HuH-7.5 (cell line): ENCODE data around the gene CRY2.
"Not testable (repeated sequence)": the region's sequence is repeated elsewhere in the genome, so short reads cannot be mapped to it uniquely, and the experiment has no call there.

Source experiments
- DNase-seq: peaks from one replicate; pipeline ENCODE4 v3.0.0; 2011; ENCODE audit warnings: low spot score

CRY2 gene

GRCh38 chr11:45811571-45812290 is 35.5 kb upstream of the CRY2 start:
- DNase-seq: no peak

DNA sequence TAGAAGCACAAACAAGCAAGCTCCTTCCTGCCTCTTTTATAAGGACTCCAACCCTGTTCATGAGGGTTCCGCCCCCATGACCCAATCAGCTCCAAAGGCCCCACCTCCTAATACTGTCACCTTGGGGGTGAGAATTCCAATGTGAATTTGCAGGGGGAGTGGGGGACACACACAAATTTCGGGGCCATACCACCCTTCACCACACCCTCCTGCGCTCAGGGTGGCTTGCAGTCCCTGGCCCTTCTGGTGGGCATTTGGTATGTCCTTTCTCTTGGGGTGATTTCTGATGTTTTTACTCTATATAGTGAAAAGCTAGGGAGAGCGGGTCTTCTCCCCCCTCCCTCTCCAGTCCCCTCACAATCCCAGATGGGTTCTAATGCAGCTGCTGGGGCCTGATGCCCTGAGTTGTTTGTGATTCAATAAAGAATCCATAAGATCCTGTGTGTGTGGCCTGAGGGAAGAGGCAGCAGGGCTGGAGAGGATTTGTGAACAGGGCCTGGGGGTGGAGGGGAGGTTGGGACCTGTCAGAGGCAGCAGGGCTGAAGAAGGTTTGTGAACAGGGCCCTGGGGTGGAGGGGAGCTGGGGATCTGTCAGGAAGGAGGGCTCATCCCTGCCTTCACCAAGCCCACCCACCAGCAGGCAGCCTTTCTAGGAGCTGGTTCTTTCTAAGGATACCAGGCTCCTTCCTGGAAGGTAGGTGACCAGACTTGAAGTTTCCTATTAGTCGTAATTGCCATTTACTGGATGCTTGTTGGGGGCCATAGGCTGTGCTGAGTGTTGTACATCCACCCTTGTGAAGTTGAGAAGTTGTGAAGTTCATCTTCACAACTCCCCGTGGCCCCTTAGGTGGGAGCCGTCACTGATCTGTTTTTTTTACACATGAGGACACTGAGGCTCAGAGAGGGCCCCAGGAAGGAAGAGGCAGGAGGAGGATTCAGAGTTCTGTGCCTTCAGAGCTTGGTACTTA is 34.4 kb upstream of the CRY2 start:
- no peak for DNase-seq

DNA sequence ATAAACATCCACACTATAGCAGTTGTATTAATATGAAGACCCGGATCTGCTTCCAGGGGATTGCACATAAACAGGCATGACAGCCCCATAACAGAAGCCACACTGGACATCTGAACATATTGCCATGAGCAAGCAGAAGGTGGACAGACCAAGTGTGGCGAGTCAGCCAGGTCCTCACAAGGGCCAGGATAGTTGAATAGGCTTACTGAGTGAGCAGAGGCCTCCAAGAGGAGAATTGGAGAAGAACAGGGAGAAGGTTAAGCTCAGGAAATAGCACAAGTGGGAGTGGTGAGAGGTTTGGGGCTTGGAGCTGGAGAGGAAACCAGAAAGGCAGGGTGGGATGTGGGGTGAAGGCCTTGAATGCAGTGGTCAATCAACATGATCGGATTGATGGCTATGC is 31.5 kb upstream of the CRY2 start:
- DNase-seq: peak; percentile 23

DNA sequence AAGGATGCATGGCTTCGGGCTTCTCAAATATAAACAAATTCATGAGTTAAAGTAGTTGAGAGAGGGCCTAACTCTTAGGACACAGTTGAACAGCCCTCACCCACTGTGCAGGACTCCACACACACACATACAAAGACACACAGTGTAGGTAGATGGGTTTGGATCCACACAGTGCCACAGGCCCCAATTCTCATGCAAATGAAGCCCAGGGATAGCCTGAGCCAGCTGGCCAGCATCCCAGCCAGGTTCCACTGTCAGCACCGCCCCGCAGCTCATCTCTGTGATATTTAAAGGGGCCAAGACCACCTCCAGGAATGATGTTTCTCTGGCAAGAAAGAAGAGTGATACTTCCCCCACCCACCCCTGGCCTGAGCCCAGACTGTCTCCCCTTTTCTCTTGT is 30.7 kb upstream of the CRY2 start:
- no peak for DNase-seq

GRCh38 chr11:45817191-45817590 is 30.1 kb upstream of the CRY2 start:
- no peak for DNase-seq

DNA sequence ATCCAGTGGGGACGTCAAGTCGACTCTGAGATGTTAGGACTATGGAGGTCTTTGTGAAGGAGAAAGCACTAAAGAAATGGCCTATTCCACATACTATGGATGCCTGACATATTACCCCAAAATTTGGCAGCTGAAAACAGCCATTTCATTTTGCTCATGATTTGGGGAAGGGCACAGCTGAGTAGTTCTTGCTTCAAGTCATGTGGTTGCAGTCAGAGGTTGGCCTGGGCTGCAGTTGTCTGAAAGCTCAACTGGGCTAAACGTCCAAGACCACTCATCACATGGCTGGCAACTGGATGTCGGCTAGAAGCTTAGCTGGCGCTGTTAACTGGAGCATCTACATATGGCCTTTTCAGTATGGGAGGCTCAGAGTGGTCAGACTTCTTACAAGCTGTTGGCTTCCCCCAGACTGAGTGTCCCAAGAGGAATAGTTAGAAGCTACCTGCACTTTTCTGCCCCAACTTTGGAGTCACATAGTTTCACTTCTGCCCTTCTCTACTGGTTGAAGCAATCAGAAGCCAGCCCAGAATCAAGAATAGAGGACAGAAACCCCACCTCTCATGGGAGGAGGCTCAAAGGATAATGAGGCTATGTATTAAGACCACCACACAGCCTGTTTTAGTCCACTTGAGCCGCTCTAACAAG is 28.2 kb upstream of the CRY2 start:
- DNase-seq: no peak

GRCh38 chr11:45820211-45820857 is 26.9 kb upstream of the CRY2 start:
- no peak for DNase-seq

GRCh38 chr11:45826492-45826891 is 20.8 kb upstream of the CRY2 start:
- DNase-seq: not testable (repeated sequence)

DNA sequence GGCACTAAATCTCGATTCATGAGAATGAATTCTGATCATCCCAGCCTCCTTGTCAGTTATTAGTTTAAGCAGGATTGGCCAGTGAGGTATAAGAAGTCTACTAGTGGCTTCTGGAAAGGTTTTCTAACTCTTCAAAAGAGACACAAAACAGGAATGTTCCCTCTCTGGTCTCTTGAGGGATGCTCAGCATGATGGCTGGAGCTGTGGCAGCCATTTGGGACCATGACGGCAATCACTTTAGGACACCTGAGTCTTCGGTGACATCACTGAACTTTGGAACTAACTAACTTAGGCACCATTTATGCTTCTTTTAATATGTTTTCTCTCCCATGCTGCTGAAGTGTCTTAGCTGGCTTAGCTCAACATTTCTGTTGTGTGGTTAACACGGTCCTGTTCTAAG is 20.2 kb upstream of the CRY2 start:
- DNase-seq: no peak

DNA sequence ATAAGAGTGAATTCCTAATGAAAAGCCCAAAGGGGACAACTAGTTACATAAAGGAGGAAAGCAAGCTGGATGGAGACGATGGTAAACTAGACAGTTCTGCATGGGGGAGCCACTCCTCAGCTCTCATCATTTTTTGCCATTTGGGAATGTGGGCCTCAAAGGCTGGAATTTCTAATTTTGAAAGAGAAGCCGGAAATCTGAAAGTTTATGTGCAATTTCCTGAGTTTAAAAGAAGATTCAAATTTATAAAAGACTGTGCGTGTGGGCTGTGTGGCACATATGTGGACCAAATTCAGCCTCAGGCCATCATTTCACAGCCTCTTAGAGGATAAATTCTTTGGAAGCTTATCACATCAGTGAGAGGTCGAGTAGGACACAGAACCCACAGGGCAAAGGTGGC is 18.3 kb upstream of the CRY2 start:
- no peak for DNase-seq

GRCh38 chr11:45830596-45830995 is 16.7 kb upstream of the CRY2 start:
- no peak for DNase-seq

- no peak for DNase-seq
Observed at GRCh38 chr11:45832811-45833441, 14.3 kb upstream of the CRY2 start.

DNA sequence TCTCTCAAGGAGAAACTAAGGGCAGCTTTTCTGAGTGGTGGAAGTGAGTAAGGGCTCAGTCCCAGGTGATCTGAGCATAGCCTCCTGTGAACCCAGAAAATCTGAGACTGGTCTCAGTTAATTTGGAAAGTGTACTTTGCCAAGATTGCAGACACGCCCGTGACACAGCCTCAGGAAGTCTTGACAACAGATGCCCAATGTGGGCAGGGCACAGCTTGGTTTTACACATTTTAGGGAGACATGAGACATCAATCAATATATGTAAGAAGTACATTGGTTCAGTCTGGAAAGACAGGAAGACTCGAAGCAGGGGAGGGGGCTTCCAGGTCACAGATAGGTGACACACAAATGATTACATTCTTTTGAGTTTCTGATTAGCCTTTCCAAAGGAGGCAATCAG is 13.5 kb upstream of the CRY2 start:
- DNase-seq: no peak

DNA sequence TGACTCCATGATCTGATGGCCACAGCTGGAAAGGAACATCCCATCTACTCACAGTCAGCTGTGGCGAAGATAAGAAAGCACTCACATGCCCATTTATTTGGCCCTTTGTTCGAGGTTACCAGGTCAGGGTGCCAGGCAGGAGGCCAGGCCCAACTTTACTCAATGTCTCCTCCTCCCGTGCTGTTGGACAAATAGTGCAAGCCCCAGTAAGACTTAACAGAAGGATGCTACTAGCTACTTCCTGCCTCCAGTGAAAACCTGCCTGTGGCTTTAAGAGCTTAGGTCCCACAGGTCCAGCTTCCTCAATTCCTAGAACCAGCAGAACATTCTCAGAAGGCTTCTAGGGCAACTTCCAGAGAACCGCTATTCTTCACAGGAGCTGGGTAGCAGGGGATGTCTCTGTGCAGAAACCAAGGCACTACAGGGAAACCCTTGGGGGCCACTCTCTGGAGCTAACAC is 12.9 kb upstream of the CRY2 start:
- DNase-seq: no peak

DNA sequence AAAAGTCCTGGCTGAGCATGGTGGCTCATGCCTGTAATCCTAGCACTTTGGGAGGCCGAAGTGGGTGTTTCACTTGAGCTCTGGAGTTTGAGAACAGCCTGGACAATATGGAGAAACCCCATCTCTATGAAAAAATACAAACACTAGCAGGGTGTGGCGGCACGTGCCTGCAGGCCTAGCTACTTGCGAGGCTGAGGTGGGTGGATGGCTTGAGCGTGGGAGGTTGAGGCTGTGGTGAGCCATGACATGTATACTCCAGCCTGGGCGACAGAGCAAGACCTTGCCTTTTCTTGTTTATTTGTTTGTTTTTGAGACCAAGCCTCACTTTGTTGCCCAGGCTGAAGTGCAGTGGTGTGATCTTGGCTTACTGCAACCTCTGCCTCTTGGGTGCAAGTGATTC is 8.1 kb upstream of the CRY2 start:
- DNase-seq: no peak

DNA sequence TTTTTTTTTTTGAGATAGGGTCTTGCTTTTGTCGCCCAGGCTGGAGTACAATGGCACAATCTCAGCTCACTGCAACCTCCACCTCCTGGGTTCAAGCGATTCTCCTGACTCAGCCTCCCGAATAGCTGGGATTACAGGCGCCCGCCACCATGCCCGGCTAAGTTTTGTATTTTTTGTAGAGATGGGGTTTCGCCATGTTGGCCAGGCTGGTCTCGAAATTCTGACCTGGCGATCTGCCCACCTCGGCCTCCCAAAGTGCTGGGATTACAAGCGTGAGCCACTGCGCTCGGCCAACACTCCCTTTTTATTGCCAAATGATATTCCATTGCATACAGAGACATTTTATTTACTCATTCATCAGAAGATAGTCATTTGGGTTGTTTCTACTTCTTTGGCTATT is 7.0 kb upstream of the CRY2 start:
- not testable (repeated sequence) for DNase-seq

DNA sequence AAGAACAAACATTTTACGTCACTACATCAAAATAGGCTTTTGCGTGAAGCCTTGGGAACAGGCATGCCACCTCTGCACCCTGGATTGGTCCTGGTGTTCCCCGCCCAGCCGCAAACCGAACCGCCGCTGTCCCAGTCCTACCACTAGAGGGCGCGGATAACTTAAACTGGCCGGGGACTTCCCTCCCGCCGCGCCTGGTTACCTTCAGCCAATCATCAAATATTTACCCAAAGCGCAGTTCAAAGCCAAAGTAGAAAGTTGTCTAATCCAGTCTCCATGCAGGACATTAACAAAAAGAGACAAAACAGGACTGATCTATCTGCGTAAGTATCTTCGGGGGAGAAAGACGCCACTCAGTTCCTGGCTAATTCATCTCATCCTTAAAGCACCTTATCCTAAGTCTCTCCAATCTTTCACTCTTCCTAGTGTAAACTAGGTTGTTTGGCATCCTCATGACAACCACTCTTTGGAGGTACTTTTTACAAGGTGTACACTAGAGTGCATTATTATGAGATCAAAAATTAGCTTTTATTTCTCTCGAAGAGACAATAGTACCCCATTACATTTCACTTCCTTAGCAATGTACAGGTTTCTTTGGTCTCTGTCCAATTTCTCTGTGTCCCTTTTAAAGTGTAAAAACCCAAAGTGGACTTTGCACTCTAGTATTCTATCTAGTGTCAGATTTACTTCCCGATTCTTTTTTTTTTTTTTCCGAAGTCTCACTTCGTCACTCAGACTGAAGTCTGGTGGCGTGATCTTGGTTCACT is 3.9 kb upstream of the CRY2 start:
- peak; percentile 74 for DNase-seq

DNA sequence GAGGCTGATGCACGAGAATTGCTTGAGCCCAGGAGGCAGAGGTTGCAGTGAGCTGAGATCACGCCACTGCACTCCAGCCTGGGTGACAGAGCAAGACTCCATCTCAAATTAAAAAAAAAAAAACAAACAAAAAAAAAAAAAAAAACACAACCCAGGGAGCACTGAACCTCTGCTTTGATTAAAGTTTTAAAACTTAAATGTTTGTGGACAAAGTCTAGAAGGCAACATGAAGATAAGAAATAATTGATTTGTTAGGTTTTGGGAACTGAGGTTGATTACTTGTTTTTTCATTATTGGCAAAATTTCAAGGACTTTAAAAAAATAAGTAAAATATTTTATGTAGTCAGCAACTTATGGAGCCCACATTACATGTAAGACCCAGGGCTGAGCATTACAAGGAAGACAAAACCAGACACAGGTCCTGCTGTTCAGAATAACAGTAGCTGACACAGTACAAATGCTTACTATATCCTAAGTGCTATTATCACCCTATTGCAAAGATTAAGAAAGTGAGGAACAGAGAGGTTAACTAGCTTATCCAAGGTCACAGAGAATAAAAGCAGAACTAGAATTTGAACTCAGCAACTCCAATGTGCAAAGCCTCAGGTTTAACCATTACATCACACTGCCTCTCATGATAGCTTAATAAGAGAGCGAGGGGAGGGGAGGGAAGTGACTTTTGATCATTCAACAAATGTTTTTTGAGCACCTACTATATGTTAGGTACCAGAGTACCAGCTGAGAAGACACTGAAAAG is 2.3 kb upstream of the CRY2 start:
- DNase-seq: no peak

GRCh38 chr11:45846174-45846675 is 1.1 kb upstream of the CRY2 start:
- DNase-seq: no peak

DNA sequence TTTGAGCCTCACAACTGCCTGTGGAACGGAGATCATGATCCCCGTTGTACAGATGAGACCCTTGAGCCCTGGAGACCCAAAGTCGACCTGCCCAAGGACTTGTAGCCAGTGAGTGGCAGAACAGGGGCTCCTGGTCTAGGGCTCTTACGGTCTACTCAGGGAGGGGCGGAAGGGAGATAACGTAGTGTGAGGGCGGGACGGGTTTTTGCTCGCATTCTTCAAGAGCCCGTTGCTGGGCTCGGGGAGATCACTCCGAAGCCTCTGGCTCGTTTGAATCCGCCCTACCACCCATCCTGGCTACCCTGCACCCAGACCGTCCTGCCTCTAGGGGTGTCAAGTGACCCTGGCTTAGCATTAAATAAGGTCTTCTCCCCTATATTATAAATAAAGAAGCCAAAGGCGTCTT is 639 bp downstream of the CRY2 start:
- DNase-seq: peak; percentile 36
